GM10248 (cell line): Measurements from ENCODE around the gene PIGA.
"Not testable (repeated sequence)": the region's sequence is repeated elsewhere in the genome, so short reads cannot be mapped to it uniquely, and the experiment has no call there.

Experiments
- CTCF ChIA-PET: fragments of 300-600 bp; sonication (Branson Sonifier 250); formaldehyde crosslinking; extraction: SDS; loops from one replicate; lab custom pipeline; 2021; ENCODE audit warnings: antibody characterized with exemption; lab: Yijun Ruan, JAX
- POLR2A ChIA-PET: fragments of 350-650 bp; sonication (Branson Sonifier 250); formaldehyde crosslinking; extraction: SDS; loops from one replicate; lab custom pipeline; 2020; ENCODE audit warnings: antibody characterized with exemption; lab: Yijun Ruan, JAX
- DNase-seq: peaks from one replicate; pipeline ENCODE4 v3.0.0; 2012; ENCODE audit errors: extremely low spot score
- CTCF ChIP-seq: IDR thresholded peaks from 2 replicates; pipeline ENCODE4 v1.5.1; 2012; ENCODE audit warnings: mild to moderate bottlenecking, low read depth; ENCODE audit errors: extremely low read depth, missing control alignments, control extremely low read depth

Gene PIGA

GRCh38 chrX:15298201-15298600 lies 37.1 kb downstream of the PIGA start:
- POLR2A ChIA-PET, result no interaction called here
- CTCF ChIA-PET, result interaction anchor here (1.0 kb wide), 1 partner anchor 65 kb away, joined by 3 read pairs; no protein-coding TSS in a partner anchor
- no peak for TF ChIP-seq CTCF
- DNase-seq, result no peak

GRCh38 chrX:15293451-15293850 lies 41.9 kb downstream of the PIGA start:
- TF ChIP-seq CTCF, result no peak
- CTCF ChIA-PET, result no interaction called here
- POLR2A ChIA-PET, result no interaction called here
- no peak for DNase-seq

GRCh38 chrX:15292861-15293260 lies 42.5 kb downstream of the PIGA start:
- CTCF ChIA-PET, result no interaction called here
- TF ChIP-seq CTCF, result no peak
- DNase-seq, result no peak
- POLR2A ChIA-PET, result no interaction called here

- no peak for TF ChIP-seq CTCF
- DNase-seq, result no peak
- POLR2A ChIA-PET, result no interaction called here
- CTCF ChIA-PET, result interaction anchor here (1.0 kb wide), 1 partner anchor 23 kb away, joined by 3 read pairs; no protein-coding TSS in a partner anchor
These were observed 57.7 kb downstream of the PIGA start for GRCh38 chrX:15277604-15278003.

- no peak for DNase-seq
- POLR2A ChIA-PET, result no interaction called here
- no peak for TF ChIP-seq CTCF
- CTCF ChIA-PET, result no interaction called here
These were observed 60.4 kb downstream of the PIGA start for GRCh38 chrX:15274946-15275345.

- POLR2A ChIA-PET, DNase-seq: not testable (repeated sequence)
- CTCF ChIA-PET, result interaction anchor here (1.0 kb wide), 1 partner anchor 30 kb away, joined by 3 read pairs; no protein-coding TSS in a partner anchor
These were observed 62.0 kb downstream of the PIGA start for GRCh38 chrX:15273275-15273674.

GRCh38 chrX:15271757-15272156 lies 63.6 kb downstream of the PIGA start:
- POLR2A ChIA-PET, result no interaction called here
- DNase-seq, result no peak
- TF ChIP-seq CTCF, result no peak
- CTCF ChIA-PET, result no interaction called here
